ENCODE data around the gene CLCN7. TPM values are rescaled to one million over a fixed set of nuclear protein-coding genes. Genes with fewer than 3 reads are reported as not detected.

The CLCN7 gene
- total and polyA plus RNA-seq, 11 donors: 30.3 to 70.8 (median 33.6) TPM

DNA sequence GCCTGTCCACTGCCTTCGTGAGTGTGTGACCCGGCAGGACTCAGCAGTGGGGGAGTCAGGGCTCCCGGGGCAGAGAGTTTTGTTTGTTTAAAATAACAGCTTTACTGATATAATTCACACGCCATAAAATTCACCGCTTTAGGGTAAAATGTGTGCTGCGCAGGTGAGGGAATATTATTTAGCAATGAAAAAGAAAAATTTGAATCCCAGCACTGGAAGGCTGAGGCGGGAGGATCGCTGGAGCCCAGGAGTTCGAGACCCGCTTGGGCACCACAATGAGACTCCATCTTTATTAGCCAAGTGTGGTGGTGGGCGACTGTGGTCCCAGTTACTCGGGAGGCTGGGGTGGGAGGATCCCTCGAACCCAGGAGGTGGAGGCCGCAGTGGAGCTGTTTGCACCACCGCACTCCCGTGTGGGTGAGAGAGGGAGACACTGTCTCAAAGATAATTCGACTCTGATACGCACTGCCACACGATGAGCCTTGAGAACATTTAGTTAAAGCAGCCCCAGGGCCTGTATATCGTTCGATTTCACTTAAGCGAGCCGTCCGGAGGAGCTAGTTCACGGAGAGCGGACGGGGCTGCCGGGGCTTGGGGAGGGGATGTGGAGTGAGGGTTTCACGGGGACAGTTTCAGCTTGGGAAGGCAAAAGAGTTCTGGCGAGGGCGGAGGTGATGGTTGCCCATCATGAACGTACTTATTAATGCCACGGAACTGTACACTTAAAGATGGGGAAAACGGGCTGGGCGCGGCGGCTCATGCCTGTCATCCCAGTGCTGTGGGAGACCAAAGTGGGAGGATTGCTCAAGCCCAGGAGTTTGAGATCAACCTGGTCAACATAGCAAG lies 28.5 kb upstream of the CLCN7 start:
- intact Hi-C loops (cut with DNase I): no loop called here
- 92 to 97% (median 96%) methylated on average over 37 of the region's 37 CpGs for WGBS, 4 donors

DNA sequence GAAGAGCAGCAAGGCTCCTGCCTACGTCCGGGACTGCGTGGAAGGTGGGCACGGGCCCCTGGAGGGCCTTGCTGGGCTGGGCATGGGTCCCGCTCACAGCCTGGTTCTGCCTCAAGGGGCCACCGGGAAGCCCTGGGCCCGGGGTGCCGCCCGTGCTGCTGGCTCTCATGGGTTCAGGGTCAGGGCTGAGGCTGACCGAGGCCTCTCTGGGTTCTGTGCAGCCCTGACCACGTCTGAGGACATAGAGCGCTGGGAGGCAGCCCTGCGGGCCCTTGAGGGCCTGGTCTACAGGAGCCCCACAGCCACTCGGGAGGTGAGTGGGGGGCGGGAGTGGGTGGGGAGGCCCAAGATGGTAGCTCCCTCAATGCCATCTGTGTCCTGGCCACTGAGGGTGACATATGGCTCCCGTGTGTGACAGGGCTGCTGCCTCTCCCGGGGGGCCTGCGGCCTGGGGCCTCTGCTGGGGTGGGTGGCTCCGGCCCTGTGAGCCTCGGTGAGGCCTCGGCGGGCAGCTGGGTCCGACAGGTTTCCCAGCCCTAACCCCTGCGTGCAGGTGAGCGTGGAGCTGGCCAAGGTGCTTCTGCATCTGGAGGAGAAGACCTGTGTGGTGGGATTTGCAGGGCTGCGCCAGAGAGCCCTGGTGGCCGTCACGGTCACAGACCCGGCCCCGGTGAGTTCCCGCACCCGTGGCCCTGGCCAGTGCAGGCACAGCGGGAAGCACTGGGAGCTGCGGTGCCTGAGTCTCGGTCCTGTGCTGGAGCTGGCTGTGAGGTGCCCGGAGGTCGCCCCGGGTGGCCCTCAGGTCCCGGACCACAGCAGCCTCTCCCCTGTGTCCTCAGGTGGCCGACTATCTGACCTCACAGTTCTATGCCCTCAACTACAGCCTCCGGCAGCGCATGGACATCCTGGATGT lies 27.5 kb upstream of the CLCN7 start:
- 96 to 98% (median 96%) methylated on average over 20 to 42 of the region's 42 CpGs for WGBS, 4 donors
- TF ChIP-seq CTCF (IDR thresholded peaks at IDR 0.05): no peak
- TF ChIP-seq POLR2A (IDR thresholded peaks at IDR 0.05): no peak
- DNase-seq (peak in 1 of 5 donors; percentile 5), ATAC-seq (no peak)
- intact Hi-C loops (cut with DNase I): no loop called here
- Histone ChIP-seq H3K9me3 (no peaks in the 10 kb centered on the region), H3K36me3 (peaks cover 3 to 86% (median 77%) of the 10 kb centered on the region in 9 donors), H3K27me3 (no peaks in the 10 kb centered on the region), H3K27ac (no peak overlapping the region), H3K4me3 (no peak overlapping the region), H3K4me1 (no peaks in the 10 kb centered on the region)

More for the DNA sequence above, 28.5 kb upstream of the CLCN7 start:
- Histone ChIP-seq H3K4me3 (no peak overlapping the region), H3K9me3 (no peaks in the 10 kb centered on the region), H3K27ac (no peak overlapping the region), H3K27me3 (no peaks in the 10 kb centered on the region), H3K4me1 (peaks cover 0 to 2% (median 0%) of the 10 kb centered on the region in 12 donors), H3K36me3 (peaks cover 3 to 81% (median 68%) of the 10 kb centered on the region in 9 donors)
- TF ChIP-seq CTCF (IDR thresholded peaks at IDR 0.05) (no peak), POLR2A (IDR thresholded peaks at IDR 0.05) (no peak)
- ATAC-seq (no peak), DNase-seq (no peak)

GRCh38 chr16:1501630-1502029 lies 26.8 kb upstream of the CLCN7 start:
- WGBS, 4 donors: 95 to 99% (median 95%) methylated on average over 17 to 23 of the region's 23 CpGs
- TF ChIP-seq CTCF (IDR thresholded peaks at IDR 0.05) (no peak), POLR2A (IDR thresholded peaks at IDR 0.05) (no peak)
- no peak overlapping the region for H3K27ac ChIP-seq
- DNase-seq (no peak), ATAC-seq (no peak)
- H3K36me3 ChIP-seq: peaks cover 3 to 86% (median 78%) of the 10 kb centered on the region in 9 donors
- intact Hi-C loops (cut with DNase I): no loop called here
- H3K4me1 ChIP-seq: no peaks in the 10 kb centered on the region
- H3K9me3 ChIP-seq: no peaks in the 10 kb centered on the region
- no peaks in the 10 kb centered on the region for H3K27me3 ChIP-seq
- no peak overlapping the region for H3K4me3 ChIP-seq

Measured in heart left ventricle (tissue), 16 donors.